ENCODE results near the gene HNRNPUL2. TPM values are rescaled to one million over a fixed set of nuclear protein-coding genes. Genes with fewer than 3 reads are reported as not detected.

Gene HNRNPUL2
- total and polyA plus RNA-seq, 2 donors from 2014 or later: 37.1 to 49.0 TPM

DNA sequence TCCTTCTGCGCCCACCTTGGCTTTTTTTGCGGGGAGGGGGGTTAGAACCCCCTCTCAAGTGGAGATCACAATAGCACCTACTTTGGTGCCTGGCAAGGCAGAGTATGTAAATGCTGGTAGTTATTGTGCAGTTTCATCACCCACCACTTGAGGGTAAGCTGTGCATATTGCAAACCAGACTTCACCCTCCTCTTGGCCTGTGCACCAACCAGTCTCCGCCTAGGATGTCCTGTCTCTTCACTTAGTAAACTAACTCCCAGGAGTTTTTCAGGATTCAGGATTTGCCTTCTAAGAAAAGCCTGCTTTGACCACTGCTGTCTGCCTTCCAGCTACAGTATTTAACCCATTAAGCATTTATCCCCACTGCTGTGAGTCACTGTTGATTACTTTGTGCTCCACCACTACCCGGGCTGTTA, 46.4 kb downstream of the HNRNPUL2 start:
- FAIRE-seq (no peak), DNase-seq (peak in 3 of 5 donors; percentile 43 to 74 (median 69))
- Histone ChIP-seq H3K9me3 (ENCODE audit: control insufficient read depth in 2 of 3, insufficient read depth in 1 of 3, low read length in 3 of 3) (no peaks in the 10 kb centered on the region), H3K9ac (ENCODE audit: low read length in 3 of 3) (no peak overlapping the region), H3K27ac (ENCODE audit: low read depth in 2 of 2, low read length in 2 of 2) (no peak overlapping the region), H3K36me3 (ENCODE audit: control insufficient read depth in 2 of 3, insufficient read depth in 3 of 3, low read length in 3 of 3) (peaks cover 0 to 5% (median 0%) of the 10 kb centered on the region in 3 donors), H3K27me3 (ENCODE audit: control insufficient read depth, insufficient read depth, low read length) (no peaks in the 10 kb centered on the region), H3K4me3 (ENCODE audit: low read length in 3 of 3) (no peak overlapping the region), H3K4me1 (ENCODE audit: control insufficient read depth in 2 of 3, insufficient read depth in 2 of 3, low read depth in 1 of 3, low read length in 3 of 3) (peaks cover 0 to 8% (median 4%) of the 10 kb centered on the region in 3 donors)
- intact Hi-C loops (cut with DNase I): no loop called here
- TF ChIP-seq, protein P1, sequence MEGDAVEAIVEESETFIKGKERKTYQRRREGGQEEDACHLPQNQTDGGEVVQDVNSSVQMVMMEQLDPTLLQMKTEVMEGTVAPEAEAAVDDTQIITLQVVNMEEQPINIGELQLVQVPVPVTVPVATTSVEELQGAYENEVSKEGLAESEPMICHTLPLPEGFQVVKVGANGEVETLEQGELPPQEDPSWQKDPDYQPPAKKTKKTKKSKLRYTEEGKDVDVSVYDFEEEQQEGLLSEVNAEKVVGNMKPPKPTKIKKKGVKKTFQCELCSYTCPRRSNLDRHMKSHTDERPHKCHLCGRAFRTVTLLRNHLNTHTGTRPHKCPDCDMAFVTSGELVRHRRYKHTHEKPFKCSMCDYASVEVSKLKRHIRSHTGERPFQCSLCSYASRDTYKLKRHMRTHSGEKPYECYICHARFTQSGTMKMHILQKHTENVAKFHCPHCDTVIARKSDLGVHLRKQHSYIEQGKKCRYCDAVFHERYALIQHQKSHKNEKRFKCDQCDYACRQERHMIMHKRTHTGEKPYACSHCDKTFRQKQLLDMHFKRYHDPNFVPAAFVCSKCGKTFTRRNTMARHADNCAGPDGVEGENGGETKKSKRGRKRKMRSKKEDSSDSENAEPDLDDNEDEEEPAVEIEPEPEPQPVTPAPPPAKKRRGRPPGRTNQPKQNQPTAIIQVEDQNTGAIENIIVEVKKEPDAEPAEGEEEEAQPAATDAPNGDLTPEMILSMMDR (IDR thresholded peaks at IDR 0.05; ENCODE audit: borderline replicate concordance, extremely low read depth, insufficient read depth): peak; percentile 69

DNA sequence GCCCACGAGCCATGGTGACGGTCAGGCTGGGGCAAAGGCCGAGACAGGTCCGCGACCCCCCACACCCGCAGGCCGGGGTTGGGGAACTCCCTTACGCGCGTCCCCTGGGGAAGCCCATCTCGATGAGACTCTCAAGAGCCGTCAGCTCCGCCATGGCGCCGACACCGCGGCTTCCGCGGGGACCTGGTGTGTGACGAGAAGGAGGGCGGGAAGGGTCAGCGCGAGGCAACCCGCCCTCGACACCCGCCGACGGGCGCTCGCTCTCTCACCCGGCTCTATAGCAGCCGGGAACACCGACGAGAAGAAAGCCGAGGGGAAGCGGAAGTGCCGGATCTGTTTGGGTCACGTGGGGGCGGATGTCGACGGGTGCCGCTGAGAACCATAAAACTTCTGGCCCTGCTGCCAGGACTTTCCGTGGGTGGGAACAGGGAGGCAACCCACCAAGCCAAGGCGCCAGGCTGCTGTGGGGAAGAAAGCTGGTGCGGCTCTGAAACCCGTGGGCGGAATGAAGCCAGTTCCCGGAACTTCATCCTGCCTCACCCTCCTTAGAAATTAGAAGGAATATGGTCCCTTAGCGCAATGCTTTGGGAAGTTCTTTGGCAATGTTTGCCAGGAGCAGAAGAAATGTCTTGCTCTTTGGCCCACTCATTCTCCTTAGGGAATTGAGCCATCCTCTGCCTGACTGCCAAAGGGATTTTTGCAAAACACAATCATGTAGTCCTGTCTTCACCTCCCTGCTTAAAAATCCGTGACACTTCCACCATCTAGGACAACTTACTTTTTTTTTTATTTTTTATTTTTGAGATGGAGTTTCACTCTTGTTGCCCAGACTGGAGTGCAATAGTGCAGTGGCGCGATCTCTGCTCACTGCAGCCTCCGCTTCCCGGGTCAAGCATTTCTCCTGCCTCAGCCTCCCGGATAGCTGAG, 48.2 kb downstream of the HNRNPUL2 start, which contains the start of gene UBXN1:
Gene UBXN1, minus strand, starts transcription at position 304 of the 927 bp plus-strand sequence. Its CDS starts 150 bp downstream, at position 154.
- Histone ChIP-seq H3K4me1 (ENCODE audit: control insufficient read depth in 2 of 3, insufficient read depth in 2 of 3, low read depth in 1 of 3, low read length in 3 of 3) (peaks cover 0 to 8% (median 4%) of the 10 kb centered on the region in 3 donors), H3K27ac (ENCODE audit: low read depth in 2 of 2, low read length in 2 of 2) (peak within 1 kb of the TSS; percentile 66 to 82), H3K4me3 (ENCODE audit: low read length in 3 of 3) (peak within 1 kb of the TSS; percentile 74 to 94 (median 86)), H3K9me3 (ENCODE audit: control insufficient read depth in 2 of 3, insufficient read depth in 1 of 3, low read length in 3 of 3) (no peaks in the 10 kb centered on the region), H3K27me3 (ENCODE audit: control insufficient read depth, insufficient read depth, low read length) (no peaks in the 10 kb centered on the region), H3K9ac (ENCODE audit: low read length in 3 of 3) (peak within 1 kb of the TSS; percentile 74 to 90 (median 88)), H3K36me3 (ENCODE audit: control insufficient read depth in 2 of 3, insufficient read depth in 3 of 3, low read length in 3 of 3) (peaks cover 0 to 5% (median 2%) of the 10 kb centered on the region in 3 donors)
- peak; percentile 88 to 96 (median 92) for DNase-seq
- TF ChIP-seq, protein P1 (IDR thresholded peaks at IDR 0.05; ENCODE audit: borderline replicate concordance, extremely low read depth, insufficient read depth): no peak
- intact Hi-C loops (cut with DNase I): no loop called here
- no peak for FAIRE-seq

DNA sequence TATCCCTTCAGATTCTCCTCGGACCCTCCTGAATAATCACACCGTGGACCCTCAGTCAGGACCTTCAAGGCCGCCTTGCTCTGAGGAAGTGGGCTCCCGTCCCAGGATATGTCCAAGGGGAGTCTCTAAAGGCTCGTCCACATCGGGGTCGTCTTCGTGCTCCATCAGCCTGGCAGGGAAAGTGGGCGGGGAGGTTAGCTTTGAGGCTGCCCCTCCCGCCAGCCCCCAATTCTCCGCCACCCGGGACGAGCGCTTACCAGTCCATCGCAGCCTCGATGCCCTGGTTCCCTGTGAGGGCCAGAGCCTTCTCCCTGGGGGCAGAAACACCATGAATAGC, 48.9 kb downstream of the HNRNPUL2 start:
- TF ChIP-seq, protein P1 (IDR thresholded peaks at IDR 0.05; ENCODE audit: borderline replicate concordance, extremely low read depth, insufficient read depth): no peak
- Histone ChIP-seq H3K36me3 (ENCODE audit: control insufficient read depth in 2 of 3, insufficient read depth in 3 of 3, low read length in 3 of 3) (peaks cover 0 to 5% (median 2%) of the 10 kb centered on the region in 3 donors), H3K4me1 (ENCODE audit: control insufficient read depth in 2 of 3, insufficient read depth in 2 of 3, low read depth in 1 of 3, low read length in 3 of 3) (peaks cover 0 to 8% (median 4%) of the 10 kb centered on the region in 3 donors), H3K27me3 (ENCODE audit: control insufficient read depth, insufficient read depth, low read length) (no peaks in the 10 kb centered on the region), H3K4me3 (ENCODE audit: low read length in 3 of 3) (peak overlapping the region; percentile 74 to 94 (median 86)), H3K9ac (ENCODE audit: low read length in 3 of 3) (peak overlapping the region; percentile 43 to 90 (median 88)), H3K9me3 (ENCODE audit: control insufficient read depth in 2 of 3, insufficient read depth in 1 of 3, low read length in 3 of 3) (no peaks in the 10 kb centered on the region), H3K27ac (ENCODE audit: low read depth in 2 of 2, low read length in 2 of 2) (peak overlapping the region; percentile 66 to 82)
- intact Hi-C loops (cut with DNase I): no loop called here
- no peak for DNase-seq
- no peak for FAIRE-seq
